Left lung (tissue), 10 donors: ENCODE measurements around the gene MYO1G. TPM values are rescaled to one million over a fixed set of nuclear protein-coding genes. Genes with fewer than 3 reads are reported as not detected.

Experiments
- ATAC-seq: fragments of 200-7000 bp; cut with Tn5 transposase; one replicate; pipeline ENCODE4 v1.9.1; 2020; ENCODE audit warnings: moderate library complexity
- DNase-seq, 4 donors: peaks; one replicate each; pipeline ENCODE4 v3.0.0-alpha.2; 2013 to 2020
- H3K27ac ChIP-seq, 2 donors: fragments of 200-600 bp; sonication (generic) in 1 of 2; one replicate each; pipeline versions ENCODE4 v1.5.0 to v1.8.0; 2020 to 2021
- H3K27me3 ChIP-seq, 2 donors: fragments of 200-600 bp; sonication (generic) in 1 of 2; one replicate each; pipeline versions ENCODE4 v1.5.0 to v1.8.0; 2020 to 2021
- H3K36me3 ChIP-seq, 2 donors: fragments of 200-600 bp; sonication (generic) in 1 of 2; one replicate each; pipeline versions ENCODE4 v1.5.0 to v1.8.0; 2020 to 2021
- H3K4me1 ChIP-seq, 2 donors: fragments of 200-600 bp; one replicate each; pipeline ENCODE4 v1.8.0; 2021
- H3K4me3 ChIP-seq, 2 donors: fragments of 200-600 bp; sonication (generic) in 1 of 2; one replicate each; pipeline versions ENCODE4 v1.5.0 to v1.8.0; 2020 to 2021; ENCODE audit warnings: mild to moderate bottlenecking in 1 of 2
- H3K9me3 ChIP-seq, 2 donors: fragments of 200-600 bp; sonication (generic) in 1 of 2; one replicate each; pipeline versions ENCODE4 v1.5.0 to v1.8.0; 2020 to 2021
- intact Hi-C, 2 donors: fragments of 100-400 bp; cut with DNase I; formaldehyde crosslinking; loops; one replicate each; pipeline versions ENCODE4 v1.11.2 to v1.14.2; 2022
- polyA plus RNA-seq, 6 donors: library from polyadenylated mRNA; unstranded; fragments of 120-200 nt; gene quantifications; one replicate each; pipeline ENCODE4 v1.2.1, GENCODE V29; 2013; ENCODE audit not compliant: insufficient read length in 6 of 6
- total RNA-seq, 2 donors: library from RNA; stranded (reverse); fragmentation: NEBNext Ultra II Directional; extraction: Animal tissue kit (Norgen Biotek cat#: 25700); gene quantifications; one replicate each; pipeline ENCODE4 v1.2.1, GENCODE V29; 2021
- TF ChIP-seq, protein P1 (sequence below), 2 donors: fragments of 200-600 bp; sonication (generic) in 1 of 2; IDR thresholded peaks; one replicate each; pipeline versions ENCODE4 v1.5.0 to v1.8.0; 2021; ENCODE audit warnings: antibody characterized with exemption in 2 of 2
- donor health status: DM: no; HTN: yes; CAD: no.
- donor health status: DM: no; HTN: no; CAD: no.

Gene MYO1G
- total and polyA plus RNA-seq, 8 donors = 1.1 to 40.9 (median 1.6) TPM

DNA sequence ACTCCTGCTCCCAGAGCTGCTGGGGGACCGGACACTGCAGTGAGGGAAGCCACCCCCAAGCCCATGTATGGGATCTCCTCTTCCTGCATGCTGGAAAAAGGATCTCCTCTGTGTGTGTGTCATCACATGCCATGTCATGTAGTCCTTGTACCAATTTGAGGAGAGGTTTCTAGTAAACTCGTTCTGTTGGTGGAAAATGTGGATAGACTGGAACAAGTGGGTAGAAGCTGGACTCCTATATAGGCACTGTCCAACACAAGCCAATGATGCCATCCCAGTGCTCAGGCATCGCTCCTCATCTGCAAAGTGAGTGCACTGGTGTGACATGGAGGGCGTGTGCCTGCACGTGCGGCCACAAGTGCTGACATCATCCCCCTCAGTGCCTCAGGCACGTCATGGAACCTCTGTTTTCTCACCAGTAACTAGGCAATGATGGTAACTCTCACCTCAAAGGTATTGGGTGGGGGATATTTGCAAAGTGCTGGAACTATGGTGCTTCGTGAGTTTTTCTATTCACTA lies 19.3 kb downstream of the MYO1G start:
- Histone ChIP-seq H3K36me3 (peaks cover 0 to 26% of the 10 kb centered on the region in 2 donors), H3K4me1 (no peaks in the 10 kb centered on the region), H3K4me3 (no peak overlapping the region), H3K27ac (no peak overlapping the region), H3K9me3 (no peaks in the 10 kb centered on the region), H3K27me3 (peaks cover 0 to 22% of the 10 kb centered on the region in 2 donors)
- peak; percentile 3 for ATAC-seq
- TF ChIP-seq, protein P1, sequence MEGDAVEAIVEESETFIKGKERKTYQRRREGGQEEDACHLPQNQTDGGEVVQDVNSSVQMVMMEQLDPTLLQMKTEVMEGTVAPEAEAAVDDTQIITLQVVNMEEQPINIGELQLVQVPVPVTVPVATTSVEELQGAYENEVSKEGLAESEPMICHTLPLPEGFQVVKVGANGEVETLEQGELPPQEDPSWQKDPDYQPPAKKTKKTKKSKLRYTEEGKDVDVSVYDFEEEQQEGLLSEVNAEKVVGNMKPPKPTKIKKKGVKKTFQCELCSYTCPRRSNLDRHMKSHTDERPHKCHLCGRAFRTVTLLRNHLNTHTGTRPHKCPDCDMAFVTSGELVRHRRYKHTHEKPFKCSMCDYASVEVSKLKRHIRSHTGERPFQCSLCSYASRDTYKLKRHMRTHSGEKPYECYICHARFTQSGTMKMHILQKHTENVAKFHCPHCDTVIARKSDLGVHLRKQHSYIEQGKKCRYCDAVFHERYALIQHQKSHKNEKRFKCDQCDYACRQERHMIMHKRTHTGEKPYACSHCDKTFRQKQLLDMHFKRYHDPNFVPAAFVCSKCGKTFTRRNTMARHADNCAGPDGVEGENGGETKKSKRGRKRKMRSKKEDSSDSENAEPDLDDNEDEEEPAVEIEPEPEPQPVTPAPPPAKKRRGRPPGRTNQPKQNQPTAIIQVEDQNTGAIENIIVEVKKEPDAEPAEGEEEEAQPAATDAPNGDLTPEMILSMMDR (IDR thresholded peaks at IDR 0.05) = no peak
- no peak for DNase-seq
- intact Hi-C loops = no loop called here

DNA sequence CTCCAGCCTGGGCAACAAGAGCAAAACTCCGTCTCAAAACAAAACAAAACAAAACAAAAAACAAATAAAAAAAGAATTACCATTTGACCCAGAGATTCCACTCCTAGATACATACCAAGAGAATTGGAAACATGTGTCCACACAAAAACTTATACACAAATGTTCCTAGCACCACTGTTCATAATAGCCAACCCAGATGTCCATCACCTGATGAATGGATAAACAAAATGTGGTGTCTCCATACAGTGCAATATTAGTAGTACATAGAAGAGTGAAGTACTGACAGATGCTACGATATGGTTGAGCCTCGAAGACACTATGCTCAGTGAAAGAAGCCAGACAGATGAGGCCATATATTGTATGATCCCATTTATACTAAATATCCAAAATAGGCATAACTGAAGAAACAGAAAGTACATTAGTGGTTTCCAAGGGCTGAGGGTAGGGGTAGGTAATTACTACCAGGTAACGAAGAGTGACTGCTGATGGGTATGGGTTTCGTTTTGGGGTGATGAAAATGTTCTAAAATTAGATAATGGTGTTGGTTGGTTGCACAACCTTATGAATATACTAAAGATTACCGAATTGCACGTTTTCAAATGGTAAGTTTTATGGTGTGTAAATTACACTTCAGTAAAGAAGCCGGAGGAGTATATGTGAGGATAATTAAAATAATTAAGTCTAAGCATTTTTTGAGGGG lies 20.0 kb downstream of the MYO1G start:
- Histone ChIP-seq H3K9me3 (no peaks in the 10 kb centered on the region), H3K27me3 (peaks cover 0 to 22% of the 10 kb centered on the region in 2 donors), H3K27ac (no peak overlapping the region), H3K36me3 (peaks cover 0 to 19% of the 10 kb centered on the region in 2 donors), H3K4me3 (no peak overlapping the region), H3K4me1 (no peaks in the 10 kb centered on the region)
- ATAC-seq (no peak), DNase-seq (no peak)
- intact Hi-C loops = no loop called here
- TF ChIP-seq, protein P1 (IDR thresholded peaks at IDR 0.05) = no peak

DNA sequence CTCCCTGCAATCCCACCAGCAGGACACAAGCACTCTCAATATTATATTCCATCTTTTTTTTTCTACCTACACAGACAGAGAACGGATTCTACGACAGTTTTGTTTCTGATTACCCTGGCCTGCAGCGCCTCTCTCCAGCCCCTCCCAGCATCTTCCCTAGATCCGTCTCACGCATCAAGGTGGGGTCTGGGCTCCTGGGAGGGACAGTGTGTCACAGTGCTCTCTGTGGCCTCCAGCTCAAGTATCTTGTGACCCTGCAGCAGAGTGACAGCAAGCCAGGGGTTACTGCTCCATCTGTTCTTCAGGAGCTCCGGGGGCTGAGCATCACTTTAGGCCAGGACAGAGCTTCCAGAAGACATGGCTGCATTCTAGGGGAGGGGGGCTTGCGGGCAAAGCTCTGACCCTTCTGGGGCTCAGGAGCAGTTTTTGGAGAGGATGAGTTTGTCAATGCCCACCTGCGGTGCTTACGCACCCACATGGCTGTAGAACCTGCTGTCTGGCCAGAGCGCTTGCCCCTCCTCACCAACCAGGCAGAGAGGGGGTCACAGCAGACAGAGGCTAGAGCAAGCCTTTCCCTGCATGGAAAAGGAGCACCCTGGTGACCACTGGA lies 22.6 kb downstream of the MYO1G start:
- ATAC-seq (no peak), DNase-seq (no peak)
- Histone ChIP-seq H3K4me1 (no peaks in the 10 kb centered on the region), H3K27ac (no peak overlapping the region), H3K4me3 (no peak overlapping the region), H3K9me3 (no peaks in the 10 kb centered on the region), H3K36me3 (no peaks in the 10 kb centered on the region), H3K27me3 (peaks cover 0 to 5% of the 10 kb centered on the region in 2 donors)
- intact Hi-C loops = no loop called here
- TF ChIP-seq, protein P1 (IDR thresholded peaks at IDR 0.05) = no peak

DNA sequence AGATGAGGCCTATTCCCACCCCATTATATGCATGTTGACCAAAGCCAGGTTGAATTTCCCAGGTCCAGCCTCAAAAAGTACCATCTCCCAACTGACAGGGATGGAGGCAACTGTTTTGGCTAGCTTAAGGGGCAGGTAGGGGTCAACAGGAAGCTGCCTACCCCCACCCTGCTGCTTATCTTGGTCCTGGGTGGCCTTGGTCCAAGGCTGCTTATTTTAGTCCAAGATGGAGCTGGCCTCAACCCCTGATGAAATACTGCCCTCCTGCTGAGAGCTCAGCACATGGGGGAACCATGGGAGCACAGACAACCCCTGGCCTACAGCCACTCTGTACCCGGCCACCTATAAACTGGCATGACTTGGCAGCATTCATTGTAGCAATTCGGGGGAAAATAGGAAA lies 23.1 kb downstream of the MYO1G start:
- Histone ChIP-seq H3K4me1 (no peaks in the 10 kb centered on the region), H3K4me3 (no peak overlapping the region), H3K27me3 (peaks cover 0 to 5% of the 10 kb centered on the region in 2 donors), H3K27ac (no peak overlapping the region), H3K36me3 (no peaks in the 10 kb centered on the region), H3K9me3 (no peaks in the 10 kb centered on the region)
- ATAC-seq (no peak), DNase-seq (no peak)
- intact Hi-C loops = no loop called here
- TF ChIP-seq, protein P1 (IDR thresholded peaks at IDR 0.05) = no peak

DNA sequence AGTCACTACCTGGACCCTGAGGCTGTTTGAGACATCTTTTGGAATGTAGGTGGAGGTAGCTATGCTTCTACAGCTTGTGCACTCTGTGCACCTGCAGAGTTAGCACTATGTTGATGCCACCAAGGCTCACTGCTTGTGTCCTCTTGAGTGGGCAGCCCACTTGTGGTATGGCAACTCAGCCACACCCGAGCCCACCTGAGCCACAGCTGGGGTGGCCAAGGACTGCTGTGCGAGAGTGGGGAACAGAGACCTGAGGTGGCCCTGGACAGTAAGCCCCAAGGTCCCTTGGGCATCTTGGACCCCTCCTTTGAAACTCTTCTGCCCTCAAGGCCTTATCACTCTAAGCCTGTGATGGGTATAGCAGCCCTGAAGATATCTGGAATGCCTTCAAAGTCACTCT lies 25.7 kb downstream of the MYO1G start:
- ATAC-seq = no peak
- TF ChIP-seq, protein P1 (IDR thresholded peaks at IDR 0.05) = no peak
- no peak for DNase-seq
- Histone ChIP-seq H3K4me3 (no peak overlapping the region), H3K4me1 (no peaks in the 10 kb centered on the region), H3K27ac (no peak overlapping the region), H3K36me3 (no peaks in the 10 kb centered on the region), H3K9me3 (no peaks in the 10 kb centered on the region), H3K27me3 (no peaks in the 10 kb centered on the region)
- intact Hi-C loops = no loop called here
